ENCODE data around the gene SLC38A6. TPM values are rescaled to one million over a fixed set of nuclear protein-coding genes. Genes with fewer than 3 reads are reported as not detected.
A peak's percentile ranks its signal among the peaks of the same experiment; 100 is the strongest.

The SLC38A6 gene
- total and polyA plus RNA-seq, 2 of the 13 experiments (the other 11 are each of a cell fraction or from before 2014, with no cell fraction given): 6.9 to 22.1 TPM

- TF ChIP-seq ERF (CRISPR knock-in tag; IDR thresholded peaks at IDR 0.05) (peak; percentile 78), NR2F1 (CRISPR knock-in tag; IDR thresholded peaks at IDR 0.05) (peak in 1 of 2 experiments; percentile 72; a peak in 2 of 4 replicates), MED1 (CRISPR knock-in tag; IDR thresholded peaks at IDR 0.05) (peak; percentile 47), MIXL1 (CRISPR knock-in tag; IDR thresholded peaks at IDR 0.05) (peak; percentile 92), ZGPAT (CRISPR knock-in tag; IDR thresholded peaks at IDR 0.05) (peak; percentile 83), SMAD3 (CRISPR knock-in tag; IDR thresholded peaks at IDR 0.05) (0 out of 2 replicates have a peak, but pooled peaks have one; percentile 33), TBX2 (CRISPR knock-in tag; IDR thresholded peaks at IDR 0.05; ENCODE audit: borderline replicate concordance) (peak; percentile 30; the same call in 1 of the 2 replicates), MEF2D (CRISPR knock-in tag; IDR thresholded peaks at IDR 0.05) (peak; percentile 70; the same call in 1 of the 2 replicates), ZNF331 (CRISPR knock-in tag; IDR thresholded peaks at IDR 0.05) (peak; percentile 53; the same call in 1 of the 2 replicates), ZEB1 (IDR thresholded peaks at IDR 0.05; ENCODE audit: insufficient replicate concordance, low read depth) (no peak), ISL2 (CRISPR knock-in tag; IDR thresholded peaks at IDR 0.05) (peak; percentile 90), MAF1 (CRISPR knock-in tag; IDR thresholded peaks at IDR 0.05; ENCODE audit: borderline replicate concordance) (no peak), ZNF234 (CRISPR knock-in tag; conservative IDR thresholded peaks at IDR 0.05) (no peak), E2F5 (CRISPR knock-in tag; conservative IDR thresholded peaks at IDR 0.05) (no peak), HNF1A (IDR thresholded peaks at IDR 0.05; ENCODE audit: low read depth) (peak; percentile 51; the same call in 1 of the 2 replicates), HNF1A (CRISPR knock-in tag; IDR thresholded peaks at IDR 0.05; ENCODE audit: borderline replicate concordance) (no peak)
- TF ChIP-seq, protein P1, sequence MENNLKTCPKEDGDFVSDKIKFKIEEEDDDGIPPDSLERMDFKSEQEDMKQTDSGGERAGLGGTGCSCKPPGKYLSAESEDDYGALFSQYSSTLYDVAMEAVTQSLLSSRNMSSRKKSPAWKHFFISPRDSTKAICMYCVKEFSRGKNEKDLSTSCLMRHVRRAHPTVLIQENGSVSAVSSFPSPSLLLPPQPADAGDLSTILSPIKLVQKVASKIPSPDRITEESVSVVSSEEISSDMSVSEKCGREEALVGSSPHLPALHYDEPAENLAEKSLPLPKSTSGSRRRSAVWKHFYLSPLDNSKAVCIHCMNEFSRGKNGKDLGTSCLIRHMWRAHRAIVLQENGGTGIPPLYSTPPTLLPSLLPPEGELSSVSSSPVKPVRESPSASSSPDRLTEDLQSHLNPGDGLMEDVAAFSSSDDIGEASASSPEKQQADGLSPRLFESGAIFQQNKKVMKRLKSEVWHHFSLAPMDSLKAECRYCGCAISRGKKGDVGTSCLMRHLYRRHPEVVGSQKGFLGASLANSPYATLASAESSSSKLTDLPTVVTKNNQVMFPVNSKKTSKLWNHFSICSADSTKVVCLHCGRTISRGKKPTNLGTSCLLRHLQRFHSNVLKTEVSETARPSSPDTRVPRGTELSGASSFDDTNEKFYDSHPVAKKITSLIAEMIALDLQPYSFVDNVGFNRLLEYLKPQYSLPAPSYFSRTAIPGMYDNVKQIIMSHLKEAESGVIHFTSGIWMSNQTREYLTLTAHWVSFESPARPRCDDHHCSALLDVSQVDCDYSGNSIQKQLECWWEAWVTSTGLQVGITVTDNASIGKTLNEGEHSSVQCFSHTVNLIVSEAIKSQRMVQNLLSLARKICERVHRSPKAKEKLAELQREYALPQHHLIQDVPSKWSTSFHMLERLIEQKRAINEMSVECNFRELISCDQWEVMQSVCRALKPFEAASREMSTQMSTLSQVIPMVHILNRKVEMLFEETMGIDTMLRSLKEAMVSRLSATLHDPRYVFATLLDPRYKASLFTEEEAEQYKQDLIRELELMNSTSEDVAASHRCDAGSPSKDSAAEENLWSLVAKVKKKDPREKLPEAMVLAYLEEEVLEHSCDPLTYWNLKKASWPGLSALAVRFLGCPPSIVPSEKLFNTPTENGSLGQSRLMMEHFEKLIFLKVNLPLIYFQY (CRISPR knock-in tag; IDR thresholded peaks at IDR 0.05; ENCODE audit: borderline replicate concordance): no peak
- TF ChIP-seq, protein P2, sequence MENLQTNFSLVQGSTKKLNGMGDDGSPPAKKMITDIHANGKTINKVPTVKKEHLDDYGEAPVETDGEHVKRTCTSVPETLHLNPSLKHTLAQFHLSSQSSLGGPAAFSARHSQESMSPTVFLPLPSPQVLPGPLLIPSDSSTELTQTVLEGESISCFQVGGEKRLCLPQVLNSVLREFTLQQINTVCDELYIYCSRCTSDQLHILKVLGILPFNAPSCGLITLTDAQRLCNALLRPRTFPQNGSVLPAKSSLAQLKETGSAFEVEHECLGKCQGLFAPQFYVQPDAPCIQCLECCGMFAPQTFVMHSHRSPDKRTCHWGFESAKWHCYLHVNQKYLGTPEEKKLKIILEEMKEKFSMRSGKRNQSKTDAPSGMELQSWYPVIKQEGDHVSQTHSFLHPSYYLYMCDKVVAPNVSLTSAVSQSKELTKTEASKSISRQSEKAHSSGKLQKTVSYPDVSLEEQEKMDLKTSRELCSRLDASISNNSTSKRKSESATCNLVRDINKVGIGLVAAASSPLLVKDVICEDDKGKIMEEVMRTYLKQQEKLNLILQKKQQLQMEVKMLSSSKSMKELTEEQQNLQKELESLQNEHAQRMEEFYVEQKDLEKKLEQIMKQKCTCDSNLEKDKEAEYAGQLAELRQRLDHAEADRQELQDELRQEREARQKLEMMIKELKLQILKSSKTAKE (CRISPR knock-in tag; IDR thresholded peaks at IDR 0.05; ENCODE audit: borderline replicate concordance): peak; percentile 59; the same call in 1 of the 2 replicates
These were observed 61.2 kb downstream of the SLC38A6 start (continued) for GRCh38 chr14:61042220-61042619.

All from HepG2 (cell line).